A549 (cell line): ENCODE data around the gene RASA3. TPM values are rescaled to one million over a fixed set of nuclear protein-coding genes. Genes with fewer than 3 reads are reported as not detected.

Experiments
- ATAC-seq, 2 experiments: fragments of 200-7000 bp in 1 of 2; fragments of >200 bp in 1 of 2; cut with Nextera tagmentation in 1 of 2; cut with Tn5 transposase in 1 of 2; 3 replicates each; pipeline versions ENCODE4 v1.8.0 to v1.9.1; 2018 to 2020; ENCODE audit warnings: mild to moderate bottlenecking in 1 of 2, moderate library complexity in 1 of 2
- CTCF ChIA-PET: fragments of 300-600 bp; sonication (Branson Sonifier 250); formaldehyde crosslinking; extraction: SDS; loops from one replicate; lab custom pipeline; 2021; ENCODE audit warnings: antibody characterized with exemption, inconsistent platforms; lab: Yijun Ruan, JAX
- POLR2A ChIA-PET: fragments of 350-600 bp; formaldehyde crosslinking; extraction: SDS; loops from one replicate; lab custom pipeline; 2021; ENCODE audit warnings: antibody characterized with exemption, inconsistent platforms; lab: Yijun Ruan, JAX
- DNase-seq, 2 experiments: peaks; one replicate each; pipeline versions ENCODE4 v3.0.0 to v3.0.0-alpha.2; 2011 to 2016; ENCODE audit warnings: low read depth in 1 of 2, low spot score in 1 of 2
- FAIRE-seq: peaks from 2 replicates; lab custom pipeline; 2011; peaks lifted over from hg19 to GRCh38; lab: Jason Lieb, UNC
- H3K27ac ChIP-seq, 2 experiments: fragments of >200 bp; sonication (Bioruptor Twin); formaldehyde crosslinking; 3 replicates each; pipeline ENCODE4 v1.5.1; 2016 to 2017
- H3K4me1 ChIP-seq: fragments of >200 bp; sonication (Bioruptor Twin); formaldehyde crosslinking; 3 replicates; pipeline ENCODE4 v1.6.1; 2016
- H3K4me2 ChIP-seq: fragments of >200 bp; sonication (Bioruptor Twin); formaldehyde crosslinking; 3 replicates; pipeline ENCODE4 v1.6.1; 2016
- H3K4me3 ChIP-seq: fragments of >200 bp; sonication (Bioruptor Twin); formaldehyde crosslinking; 3 replicates; pipeline ENCODE4 v1.5.1; 2016
- H3K9me3 ChIP-seq: fragments of >200 bp; sonication (Bioruptor Twin); formaldehyde crosslinking; 3 replicates; pipeline ENCODE4 v1.6.1; 2016
- CEBPB ChIP-seq, 2 experiments: fragments of >200 bp in 1 of 2; sonication (Bioruptor Twin) in 1 of 2; formaldehyde crosslinking in 1 of 2; IDR thresholded peaks; 2 replicates each; pipeline ENCODE4 v1.6.1; 2012 to 2016
- EP300 ChIP-seq, 2 experiments: fragments of >200 bp; sonication (Bioruptor Twin); formaldehyde crosslinking; IDR thresholded peaks; 2 replicates in 1 of 2; 3 replicates in 1 of 2; pipeline ENCODE4 v1.6.1; 2016 to 2017
- FOXS1 ChIP-seq: fragments of 250-450 bp; sonication (Bioruptor Pico); IDR thresholded peaks from 2 replicates; pipeline ENCODE4 v1.5.0; 2020; ENCODE audit warnings: mild to moderate bottlenecking, moderate library complexity
- HDAC2 ChIP-seq: fragments of 200-600 bp; sonication (generic); IDR thresholded peaks from 2 replicates; pipeline ENCODE4 v1.6.1; 2016
- HEYL ChIP-seq: fragments of 250-450 bp; sonication (Bioruptor Pico); IDR thresholded peaks from 2 replicates; pipeline ENCODE4 v1.8.0; 2021; ENCODE audit warnings: mild to moderate bottlenecking, moderate library complexity
- HOXA7 ChIP-seq: fragments of 250-450 bp; sonication (Bioruptor Pico); IDR thresholded peaks from 2 replicates; pipeline ENCODE4 v1.5.0; 2020; ENCODE audit warnings: mild to moderate bottlenecking, moderate library complexity
- HOXB5 ChIP-seq: fragments of 250-450 bp; sonication (Bioruptor Pico); IDR thresholded peaks from 2 replicates; pipeline ENCODE4 v1.5.0; 2020; ENCODE audit warnings: mild to moderate bottlenecking, moderate library complexity
- JUNB ChIP-seq: fragments of >200 bp; sonication (Bioruptor Twin); formaldehyde crosslinking; IDR thresholded peaks from 2 replicates; pipeline ENCODE4 v1.6.1; 2016
- MAZ ChIP-seq: fragments of 150-350 bp; IDR thresholded peaks from 2 replicates; pipeline ENCODE4 v1.6.1; 2014; ENCODE audit warnings: antibody characterized with exemption, low read depth, low read length, borderline replicate concordance
- NR3C1 ChIP-seq: fragments of >200 bp; sonication (Bioruptor Twin); formaldehyde crosslinking; IDR thresholded peaks from 3 replicates; pipeline ENCODE4 v1.6.1; 2017
- POLR2A ChIP-seq: IDR thresholded peaks from 2 replicates; pipeline ENCODE4 v1.6.1; 2012; ENCODE audit warnings: mild to moderate bottlenecking, low read length
- POLR2AphosphoS2 ChIP-seq: conservative IDR thresholded peaks from 2 replicates; pipeline ENCODE4 v1.6.1; 2012; ENCODE audit warnings: low read length, improper control_type of control experiment, inconsistent platforms
- RAD21 ChIP-seq, 2 experiments: fragments of >200 bp in 1 of 2; sonication (Bioruptor Twin) in 1 of 2; formaldehyde crosslinking in 1 of 2; IDR thresholded peaks in 1 of 2; conservative IDR thresholded peaks in 1 of 2; 2 replicates in 1 of 2; 3 replicates in 1 of 2; pipeline ENCODE4 v1.6.1; 2012 to 2018; ENCODE audit warnings: inconsistent platforms in 1 of 2
- RARB ChIP-seq: fragments of 250-450 bp; sonication (Bioruptor Pico); IDR thresholded peaks from 2 replicates; pipeline ENCODE4 v1.8.0; 2021; ENCODE audit warnings: mild to moderate bottlenecking, moderate library complexity
- RCOR1 ChIP-seq: fragments of 150-350 bp; IDR thresholded peaks from 2 replicates; pipeline ENCODE4 v1.6.1; 2014; ENCODE audit warnings: antibody characterized with exemption, low read length, low read depth
- RFX5 ChIP-seq: fragments of 450-650 bp; IDR thresholded peaks from 2 replicates; pipeline ENCODE4 v1.7.1; 2014; ENCODE audit warnings: antibody characterized with exemption, mild to moderate bottlenecking, moderate library complexity
- RNF2 ChIP-seq: fragments of 200-600 bp; sonication (generic); IDR thresholded peaks from 2 replicates; pipeline ENCODE4 v1.6.1; 2016; ENCODE audit warnings: low read depth, mild to moderate bottlenecking, antibody characterized with exemption, moderate library complexity, borderline replicate concordance
- USF2 ChIP-seq: fragments of 450-650 bp; IDR thresholded peaks from 2 replicates; pipeline ENCODE4 v1.6.1; 2014; ENCODE audit warnings: antibody characterized with exemption
- ZC3H11A ChIP-seq: fragments of 450-650 bp; IDR thresholded peaks from 2 replicates; pipeline ENCODE4 v1.6.1; 2014; ENCODE audit warnings: antibody characterized with exemption, mild to moderate bottlenecking
- ZFP36 ChIP-seq: fragments of 450-650 bp; IDR thresholded peaks from 2 replicates; pipeline ENCODE4 v1.6.1; 2014; ENCODE audit warnings: borderline replicate concordance; ENCODE audit not compliant: partially characterized antibody
- ZNF302 ChIP-seq: fragments of 250-450 bp; sonication (Bioruptor Pico); IDR thresholded peaks from 2 replicates; pipeline ENCODE4 v1.9.0; 2021; ENCODE audit warnings: inconsistent platforms, mild to moderate bottlenecking, moderate library complexity
- WGBS: methylation state at CpG from one replicate; pipeline ENCODE4 v1.1.6; 2017; ENCODE audit errors: missing lambda C conversion rate; 5-methylcytosine and 5-hydroxymethylcytosine counted together
- polyA plus RNA-seq, 4 experiments: library from polyadenylated mRNA; depleted of rRNA in 3 of 4; stranded (reverse); fragments of >200 nt; fragmentation: RNase III in 1 of 4; extraction: RNeasy Plus Mini Kit Qiagen cat#74134 plus additional on column Dnase treatment in 1 of 4; gene quantifications; 2 replicates in 3 of 4; 3 replicates in 1 of 4; pipeline ENCODE4 v1.2.3, GENCODE V29; 2011 to 2017
- TF ChIP-seq, protein P1 (sequence below): IDR thresholded peaks from 2 replicates; pipeline ENCODE4 v1.6.1; 2012; ENCODE audit warnings: low read depth, borderline replicate concordance

Gene RASA3
- polyA plus RNA-seq, 2 of the 4 experiments (the other 2 are of a cell fraction) = 4.3 to 7.6 TPM

GRCh38 chr13:114030666-114031610 lies 101.5 kb downstream of the RASA3 start:
- H3K9me3 ChIP-seq = no peaks in the 10 kb centered on the region
- CTCF ChIA-PET = no interaction called here
- no peak for DNase-seq
- no peak overlapping the region for H3K4me2 ChIP-seq
- H3K27ac ChIP-seq = no peak overlapping the region
- FAIRE-seq = no peak
- TF ChIP-seq NR3C1 = no peak
- TF ChIP-seq ZNF302 (CRISPR knock-in tag) = no peak
- TF ChIP-seq HEYL = no peak
- TF ChIP-seq CEBPB (IDR thresholded peaks at IDR 0.05) = no peak
- TF ChIP-seq, protein P1, sequence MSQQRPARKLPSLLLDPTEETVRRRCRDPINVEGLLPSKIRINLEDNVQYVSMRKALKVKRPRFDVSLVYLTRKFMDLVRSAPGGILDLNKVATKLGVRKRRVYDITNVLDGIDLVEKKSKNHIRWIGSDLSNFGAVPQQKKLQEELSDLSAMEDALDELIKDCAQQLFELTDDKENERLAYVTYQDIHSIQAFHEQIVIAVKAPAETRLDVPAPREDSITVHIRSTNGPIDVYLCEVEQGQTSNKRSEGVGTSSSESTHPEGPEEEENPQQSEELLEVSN = no peak
- no peak for TF ChIP-seq POLR2A
- TF ChIP-seq RARB (CRISPR knock-in tag) = no peak
- TF ChIP-seq POLR2AphosphoS2 = no peak
- TF ChIP-seq USF2 = no peak
- no peak for TF ChIP-seq ZC3H11A
- TF ChIP-seq EP300 (IDR thresholded peaks at IDR 0.05) = no peak
- TF ChIP-seq MAZ = no peak
- TF ChIP-seq HOXA7 = no peak
- TF ChIP-seq FOXS1 (CRISPR knock-in tag) = no peak
- no peak for TF ChIP-seq JUNB
- TF ChIP-seq HOXB5 = no peak
- no peak for ATAC-seq
- WGBS = 90% methylated on average over 14 of the region's 28 CpGs
- POLR2A ChIA-PET = no interaction called here
- no peak overlapping the region for H3K4me3 ChIP-seq
- H3K4me1 ChIP-seq = peaks cover 6% of the 10 kb centered on the region; the same call in 2 of the 3 replicates

DNA sequence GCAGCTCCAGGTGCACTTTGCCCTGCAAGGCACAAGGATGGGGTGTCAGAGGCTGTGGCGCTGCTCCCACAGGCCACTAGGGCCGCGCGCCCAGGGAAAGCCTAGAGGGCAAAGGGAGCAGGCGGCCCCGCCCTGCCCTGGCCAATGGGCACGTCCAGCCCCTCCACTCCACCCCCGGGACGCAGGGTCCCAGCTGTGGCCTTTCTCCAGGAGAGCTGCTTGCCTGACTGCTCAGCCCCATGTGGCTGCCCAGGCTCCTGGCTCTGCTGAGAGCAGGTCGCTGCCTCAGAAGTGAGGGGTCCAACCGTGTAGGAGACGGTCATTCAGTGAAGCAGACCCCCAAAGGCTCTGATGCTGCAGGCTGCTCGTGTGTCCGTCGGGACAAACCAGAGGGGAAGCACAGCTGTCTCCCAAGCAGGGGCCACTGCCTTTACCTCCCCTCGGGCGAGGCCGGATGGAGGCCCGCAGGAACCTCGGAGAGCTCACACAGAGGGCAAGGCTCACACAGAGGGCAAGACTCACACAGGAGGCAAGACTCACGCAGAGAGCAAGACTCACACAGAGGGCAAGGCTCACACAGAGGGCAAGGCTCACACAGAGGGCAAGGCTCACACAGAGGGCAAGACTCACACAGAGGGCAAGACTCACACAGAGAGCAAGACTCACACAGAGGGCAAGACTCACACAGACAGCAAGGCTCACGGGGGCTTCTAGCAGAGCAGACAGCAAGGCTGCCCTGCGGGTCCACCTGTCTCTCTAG lies 102.4 kb downstream of the RASA3 start:
- ATAC-seq (peak; percentile 62 to 72), DNase-seq (no peak), FAIRE-seq (no peak)
- 100% methylated on average over 1 of the region's 23 CpGs for WGBS
- Histone ChIP-seq H3K9me3 (no peaks in the 10 kb centered on the region), H3K27ac (no peak overlapping the region), H3K4me1 (peaks cover 6% of the 10 kb centered on the region; the same call in 2 of the 3 replicates), H3K4me3 (no peak overlapping the region), H3K4me2 (no peak overlapping the region)
- POLR2A ChIA-PET = no interaction called here
- CTCF ChIA-PET = no interaction called here
- no peak for TF ChIP-seq RFX5
- no peak for TF ChIP-seq RNF2
- TF ChIP-seq, protein P1 = no peak
- TF ChIP-seq HDAC2 = no peak
- no peak for TF ChIP-seq RAD21 (conservative IDR thresholded peaks at IDR 0.05 in 1 of 2, IDR thresholded peaks at IDR 0.05 in 1 of 2)
- TF ChIP-seq ZFP36 = no peak
- no peak for TF ChIP-seq EP300 (IDR thresholded peaks at IDR 0.05)
- TF ChIP-seq RCOR1 = no peak
- TF ChIP-seq HOXB5 = no peak
- TF ChIP-seq USF2 = no peak
- TF ChIP-seq MAZ = no peak
